HCT116 (cell line): Measurements from ENCODE around the gene TLK1. TPM values are rescaled to one million over a fixed set of nuclear protein-coding genes. Genes with fewer than 3 reads are reported as not detected.

Experiments used
- ATAC-seq: fragments of 200-7000 bp; cut with Tn5 transposase; 2 replicates; pipeline ENCODE4 v1.9.1; 2020; ENCODE audit warnings: mild to moderate bottlenecking, moderate library complexity
- BruUV-seq: library from RNA; stranded (reverse); fragments of 400-500 nt; replicated peaks from 2 replicates; lab custom pipeline; 2021; lab: Mats Ljungman, UMichigan
- CTCF ChIA-PET: fragments of 300-600 bp; sonication (Branson Sonifier 250); formaldehyde crosslinking; loops from one replicate; lab custom pipeline; 2021; ENCODE audit warnings: antibody characterized with exemption; lab: Charles Lee
- POLR2A ChIA-PET: fragments of 300-600, 350-600 bp; sonication (Branson Sonifier 250); formaldehyde crosslinking; loops from one replicate; lab custom pipeline; 2021; ENCODE audit warnings: antibody characterized with exemption; lab: Charles Lee
- RAD21 ChIA-PET, 2 experiments: fragments of 300-600 bp; sonication (Branson Sonifier 250); formaldehyde crosslinking; loops; one replicate each; lab custom pipeline; 2023; ENCODE audit warnings: low total read pairs in 2 of 2; ENCODE audit not compliant: uncharacterized antibody in 2 of 2, unreplicated experiment in 2 of 2, low non-redundant PET in 1 of 2; lab: Charles Lee
- DNase-seq: peaks from one replicate; pipeline ENCODE4 v3.0.0-alpha.2; 2010; ENCODE audit warnings: low read depth, low spot score
- H2AFZ ChIP-seq: fragments of 200-600 bp; shearing (Covaris generic), sonication (generic); 2 replicates; pipeline ENCODE4 v1.6.1; 2017; ENCODE audit warnings: low read depth, mixed run types, mixed read lengths, antibody characterized with exemption, low read length; ENCODE audit not compliant: poor library complexity, severe bottlenecking
- H3K27ac ChIP-seq: 2 replicates; pipeline ENCODE4 v1.5.1; 2012; ENCODE audit warnings: low read depth, low read length
- H3K27me3 ChIP-seq: fragments of 200-600 bp; sonication (generic); 2 replicates; pipeline ENCODE4 v1.6.1; 2016; ENCODE audit warnings: mixed run types, low read length, mixed read lengths; ENCODE audit not compliant: insufficient read depth
- H3K36me3 ChIP-seq, 2 experiments: fragments of 200-500 bp in 1 of 2; fragments of 200-600 bp in 1 of 2; sonication (Bioruptor generic) in 1 of 2; sonication (generic) in 1 of 2; 2 replicates each; pipeline versions ENCODE4 v1.5.1 to v1.6.1; 2014 to 2016; ENCODE audit warnings: low read length in 2 of 2, inconsistent platforms in 1 of 2, mixed read lengths in 1 of 2, mixed run types in 1 of 2; ENCODE audit not compliant: insufficient read depth in 2 of 2, control insufficient read depth in 1 of 2
- H3K4me1 ChIP-seq, 2 experiments: fragments of 200-600 bp in 1 of 2; sonication (generic) in 1 of 2; 2 replicates each; pipeline versions ENCODE4 v1.5.1 to v1.6.1; 2012 to 2017; ENCODE audit warnings: low read length in 2 of 2, inconsistent platforms in 1 of 2, mild to moderate bottlenecking in 1 of 2, mixed read lengths in 1 of 2, mixed run types in 1 of 2, moderate library complexity in 1 of 2; ENCODE audit not compliant: insufficient read depth in 2 of 2, control insufficient read depth in 1 of 2
- H3K4me2 ChIP-seq: fragments of 200-600 bp; sonication (generic); 2 replicates; pipeline ENCODE4 v1.6.1; 2017; ENCODE audit warnings: mixed run types, low read length, mixed read lengths
- H3K4me3 ChIP-seq, 2 experiments: fragments of 200-600 bp in 1 of 2; sonication (generic) in 1 of 2; replicated peaks in 1 of 2; 2 replicates each; pipeline ENCODE4 v1.5.1; 2011 to 2016; ENCODE audit warnings: low read length in 2 of 2, control low read depth in 1 of 2, low read depth in 1 of 2, mild to moderate bottlenecking in 1 of 2, mixed read lengths in 1 of 2, mixed run types in 1 of 2
- H3K79me2 ChIP-seq: fragments of 200-600 bp; sonication (generic); 2 replicates; pipeline ENCODE4 v1.6.1; 2017; ENCODE audit warnings: mild to moderate bottlenecking, mixed run types, low read length, moderate library complexity, mixed read lengths; ENCODE audit not compliant: insufficient read depth
- H3K9ac ChIP-seq: fragments of 200-600 bp; sonication (generic); 2 replicates; pipeline ENCODE4 v1.6.1; 2016; ENCODE audit warnings: low read length, mixed read lengths
- H3K9me2 ChIP-seq: fragments of 200-600 bp; sonication (generic), shearing (Covaris generic); 2 replicates; pipeline ENCODE4 v1.6.1; 2017; ENCODE audit warnings: mixed run types, mild to moderate bottlenecking, moderate library complexity; ENCODE audit not compliant: insufficient read depth
- H3K9me3 ChIP-seq, 2 experiments: fragments of 200-500 bp in 1 of 2; fragments of 200-600 bp in 1 of 2; sonication (Bioruptor generic) in 1 of 2; sonication (generic) in 1 of 2; 2 replicates each; pipeline ENCODE4 v1.6.1; 2014 to 2017; ENCODE audit warnings: low read length in 2 of 2, mixed read lengths in 2 of 2, inconsistent platforms in 1 of 2, low read depth in 1 of 2, mild to moderate bottlenecking in 1 of 2, mixed run types in 1 of 2, moderate library complexity in 1 of 2; ENCODE audit not compliant: control insufficient read depth in 1 of 2, insufficient read depth in 1 of 2
- H4K20me1 ChIP-seq: fragments of 200-600 bp; sonication (generic), shearing (Covaris generic); 2 replicates; pipeline ENCODE4 v1.6.1; 2017; ENCODE audit warnings: mixed run types, mild to moderate bottlenecking, moderate library complexity; ENCODE audit not compliant: insufficient read depth
- CBX3 ChIP-seq: IDR thresholded peaks from 2 replicates; pipeline ENCODE4 v1.6.1; 2012; ENCODE audit warnings: low read depth
- CEBPB ChIP-seq: IDR thresholded peaks from 2 replicates; pipeline ENCODE4 v1.6.1; 2012; ENCODE audit warnings: low read depth
- EZH2 ChIP-seq: fragments of 200-600 bp; sonication (generic); IDR thresholded peaks from 2 replicates; pipeline ENCODE4 v1.6.1; 2017; ENCODE audit warnings: antibody characterized with exemption, mixed run types
- FOSL1 ChIP-seq: IDR thresholded peaks from 2 replicates; pipeline ENCODE4 v1.6.1; 2012; ENCODE audit warnings: low read depth
- JUND ChIP-seq: IDR thresholded peaks from 2 replicates; pipeline ENCODE4 v1.6.1; 2012
- POLR2A ChIP-seq: IDR thresholded peaks from 2 replicates; pipeline ENCODE4 v1.7.0; 2011; ENCODE audit warnings: borderline replicate concordance; ENCODE audit not compliant: insufficient read depth, insufficient read length; ENCODE audit errors: extremely low read depth
- POLR2AphosphoS5 ChIP-seq: IDR thresholded peaks from 2 replicates; pipeline ENCODE4 v1.6.1; 2011; ENCODE audit warnings: mild to moderate bottlenecking, low read depth, low read length, moderate library complexity
- RAD21 ChIP-seq: IDR thresholded peaks from 2 replicates; pipeline ENCODE4 v1.6.1; 2012; ENCODE audit warnings: low read depth, mild to moderate bottlenecking
- ZFX ChIP-seq: fragments of 450-650 bp; IDR thresholded peaks from 2 replicates; pipeline ENCODE4 v1.6.1; 2017
- intact Hi-C: fragments of 100-400 bp; cut with micrococcal nuclease; formaldehyde crosslinking; loops from 2 replicates; pipeline ENCODE4 v1.10.0; 2022
- total RNA-seq: library from RNA; stranded (reverse); gene quantifications from one replicate; pipeline ENCODE4 v1.2.1, GENCODE V29; 2021; ENCODE audit not compliant: unreplicated experiment
- TF ChIP-seq, protein P1 (sequence below), 3 experiments: fragments of 200-600 bp in 1 of 3; sonication (generic) in 1 of 3; IDR thresholded peaks in 2 of 3; conservative IDR thresholded peaks in 1 of 3; 2 replicates each; pipeline ENCODE4 v1.5.1; 2012 to 2017; ENCODE audit warnings: low read depth in 2 of 3, low read length in 2 of 3, antibody characterized with exemption in 1 of 3, borderline replicate concordance in 1 of 3, control low read depth in 1 of 3, mild to moderate bottlenecking in 1 of 3, mixed read lengths in 1 of 3, mixed run types in 1 of 3, moderate library complexity in 1 of 3; ENCODE audit not compliant: insufficient read depth in 1 of 3
- TF ChIP-seq, protein P2 (sequence below): IDR thresholded peaks from 2 replicates; pipeline ENCODE4 v1.6.1; 2011; ENCODE audit warnings: mild to moderate bottlenecking, low read length, moderate library complexity; ENCODE audit not compliant: insufficient replicate concordance; ENCODE audit errors: extremely low read depth
- TF ChIP-seq, protein P3 (sequence below): IDR thresholded peaks from 2 replicates; pipeline ENCODE4 v1.6.1; 2012
- TF ChIP-seq, protein P4 (sequence below): IDR thresholded peaks from 2 replicates; pipeline ENCODE4 v1.6.1; 2012; ENCODE audit warnings: low read depth

The TLK1 gene
- total RNA-seq, 1 experiment from 2014 or later = 57.7 TPM

DNA sequence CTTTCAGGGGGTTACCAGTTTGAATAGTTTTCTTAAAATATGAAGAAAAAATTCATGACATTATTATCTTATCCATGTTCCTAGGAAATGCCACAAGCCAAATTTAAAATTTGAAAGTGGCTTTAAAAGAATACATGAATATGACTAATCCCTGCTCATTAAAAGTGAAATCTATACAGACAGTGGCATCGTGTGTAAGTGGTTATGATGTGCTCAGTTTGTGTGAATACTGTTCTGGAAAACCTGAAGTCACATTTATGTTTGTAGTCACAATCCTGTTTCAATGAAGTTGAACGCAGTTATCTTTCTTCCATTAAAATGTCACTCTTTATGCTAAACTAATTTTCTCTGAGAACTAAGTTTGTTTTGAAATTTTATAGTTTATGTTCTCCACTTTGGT is 155.9 kb downstream of the TLK1 start:
- H3K9me2 ChIP-seq = no peaks in the 10 kb centered on the region
- CTCF ChIA-PET = no interaction called here
- no peaks in the 10 kb centered on the region for H3K79me2 ChIP-seq
- POLR2A ChIA-PET = no interaction called here
- TF ChIP-seq JUND = no peak
- no peak for TF ChIP-seq POLR2A
- no peak for TF ChIP-seq EZH2
- TF ChIP-seq, protein P1, sequence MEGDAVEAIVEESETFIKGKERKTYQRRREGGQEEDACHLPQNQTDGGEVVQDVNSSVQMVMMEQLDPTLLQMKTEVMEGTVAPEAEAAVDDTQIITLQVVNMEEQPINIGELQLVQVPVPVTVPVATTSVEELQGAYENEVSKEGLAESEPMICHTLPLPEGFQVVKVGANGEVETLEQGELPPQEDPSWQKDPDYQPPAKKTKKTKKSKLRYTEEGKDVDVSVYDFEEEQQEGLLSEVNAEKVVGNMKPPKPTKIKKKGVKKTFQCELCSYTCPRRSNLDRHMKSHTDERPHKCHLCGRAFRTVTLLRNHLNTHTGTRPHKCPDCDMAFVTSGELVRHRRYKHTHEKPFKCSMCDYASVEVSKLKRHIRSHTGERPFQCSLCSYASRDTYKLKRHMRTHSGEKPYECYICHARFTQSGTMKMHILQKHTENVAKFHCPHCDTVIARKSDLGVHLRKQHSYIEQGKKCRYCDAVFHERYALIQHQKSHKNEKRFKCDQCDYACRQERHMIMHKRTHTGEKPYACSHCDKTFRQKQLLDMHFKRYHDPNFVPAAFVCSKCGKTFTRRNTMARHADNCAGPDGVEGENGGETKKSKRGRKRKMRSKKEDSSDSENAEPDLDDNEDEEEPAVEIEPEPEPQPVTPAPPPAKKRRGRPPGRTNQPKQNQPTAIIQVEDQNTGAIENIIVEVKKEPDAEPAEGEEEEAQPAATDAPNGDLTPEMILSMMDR (IDR thresholded peaks at IDR 0.05 in 2 of 3, conservative IDR thresholded peaks at IDR 0.05 in 1 of 3; ENCODE audit: borderline replicate concordance in 1 of 3, insufficient read depth in 1 of 3, low read depth in 2 of 3, low read length in 2 of 3) = no peak
- no peak for TF ChIP-seq FOSL1
- TF ChIP-seq CEBPB = no peak
- TF ChIP-seq, all 23 proteins: peak for 0
- BruUV-seq = no TSS peak
- RAD21 ChIA-PET = no interaction called here
- intact Hi-C loops = no loop called here
- Histone ChIP-seq H4K20me1 (no peaks in the 10 kb centered on the region), H3K27me3 (no peaks in the 10 kb centered on the region), H3K4me3 (no peak overlapping the region), H3K9me3 (no peaks in the 10 kb centered on the region), H3K36me3 (peaks cover 4 to 7% of the 10 kb centered on the region in 2 experiments; a peak in 1 of 4 replicates), H2AFZ (no peak overlapping the region), H3K9ac (no peak overlapping the region), H3K4me1 (no peaks in the 10 kb centered on the region), H3K27ac (no peak overlapping the region), H3K4me2 (no peak overlapping the region)
- ATAC-seq = no peak
- no peak for DNase-seq

DNA sequence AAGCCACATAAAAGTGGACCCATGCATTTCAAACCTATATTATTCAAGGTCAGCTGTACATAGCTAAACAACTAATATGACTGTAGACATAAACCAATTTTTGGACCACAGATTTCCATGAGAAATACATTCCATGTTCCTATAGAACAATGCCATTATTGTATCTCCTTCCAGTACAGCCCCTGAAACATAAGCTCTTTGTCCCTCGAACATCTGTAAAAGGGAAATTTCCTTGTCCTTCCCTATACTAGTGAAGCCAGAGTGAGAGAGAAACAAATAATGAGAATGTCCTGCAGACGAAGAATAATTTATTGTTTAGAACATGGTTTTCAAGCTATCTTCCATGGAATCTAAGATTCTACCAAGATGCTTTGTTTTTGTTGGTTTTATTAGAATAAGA is 156.3 kb downstream of the TLK1 start:
- Histone ChIP-seq H3K79me2 (no peaks in the 10 kb centered on the region), H3K27ac (no peak overlapping the region), H3K4me2 (no peak overlapping the region), H3K27me3 (no peaks in the 10 kb centered on the region), H4K20me1 (no peaks in the 10 kb centered on the region), H3K36me3 (peaks cover 4 to 7% of the 10 kb centered on the region in 2 experiments; a peak in 1 of 4 replicates), H3K9me2 (no peaks in the 10 kb centered on the region), H3K4me1 (no peaks in the 10 kb centered on the region), H3K9me3 (no peaks in the 10 kb centered on the region), H3K9ac (no peak overlapping the region), H2AFZ (no peak overlapping the region), H3K4me3 (no peak overlapping the region)
- intact Hi-C loops = no loop called here
- ChIA-PET POLR2A (no interaction called here), CTCF (no interaction called here), RAD21 (no interaction called here)
- ATAC-seq (no peak), DNase-seq (no peak)
- no TSS peak for BruUV-seq
- TF ChIP-seq, protein P2, sequence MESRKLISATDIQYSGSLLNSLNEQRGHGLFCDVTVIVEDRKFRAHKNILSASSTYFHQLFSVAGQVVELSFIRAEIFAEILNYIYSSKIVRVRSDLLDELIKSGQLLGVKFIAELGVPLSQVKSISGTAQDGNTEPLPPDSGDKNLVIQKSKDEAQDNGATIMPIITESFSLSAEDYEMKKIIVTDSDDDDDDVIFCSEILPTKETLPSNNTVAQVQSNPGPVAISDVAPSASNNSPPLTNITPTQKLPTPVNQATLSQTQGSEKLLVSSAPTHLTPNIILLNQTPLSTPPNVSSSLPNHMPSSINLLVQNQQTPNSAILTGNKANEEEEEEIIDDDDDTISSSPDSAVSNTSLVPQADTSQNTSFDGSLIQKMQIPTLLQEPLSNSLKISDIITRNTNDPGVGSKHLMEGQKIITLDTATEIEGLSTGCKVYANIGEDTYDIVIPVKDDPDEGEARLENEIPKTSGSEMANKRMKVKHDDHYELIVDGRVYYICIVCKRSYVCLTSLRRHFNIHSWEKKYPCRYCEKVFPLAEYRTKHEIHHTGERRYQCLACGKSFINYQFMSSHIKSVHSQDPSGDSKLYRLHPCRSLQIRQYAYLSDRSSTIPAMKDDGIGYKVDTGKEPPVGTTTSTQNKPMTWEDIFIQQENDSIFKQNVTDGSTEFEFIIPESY = no peak
- TF ChIP-seq ZFX (no peak), CBX3 (no peak), FOSL1 (no peak), RAD21 (no peak), POLR2AphosphoS5 (no peak), CEBPB (no peak)
- TF ChIP-seq, protein P3, sequence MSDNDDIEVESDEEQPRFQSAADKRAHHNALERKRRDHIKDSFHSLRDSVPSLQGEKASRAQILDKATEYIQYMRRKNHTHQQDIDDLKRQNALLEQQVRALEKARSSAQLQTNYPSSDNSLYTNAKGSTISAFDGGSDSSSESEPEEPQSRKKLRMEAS = no peak
- TF ChIP-seq, protein P4, sequence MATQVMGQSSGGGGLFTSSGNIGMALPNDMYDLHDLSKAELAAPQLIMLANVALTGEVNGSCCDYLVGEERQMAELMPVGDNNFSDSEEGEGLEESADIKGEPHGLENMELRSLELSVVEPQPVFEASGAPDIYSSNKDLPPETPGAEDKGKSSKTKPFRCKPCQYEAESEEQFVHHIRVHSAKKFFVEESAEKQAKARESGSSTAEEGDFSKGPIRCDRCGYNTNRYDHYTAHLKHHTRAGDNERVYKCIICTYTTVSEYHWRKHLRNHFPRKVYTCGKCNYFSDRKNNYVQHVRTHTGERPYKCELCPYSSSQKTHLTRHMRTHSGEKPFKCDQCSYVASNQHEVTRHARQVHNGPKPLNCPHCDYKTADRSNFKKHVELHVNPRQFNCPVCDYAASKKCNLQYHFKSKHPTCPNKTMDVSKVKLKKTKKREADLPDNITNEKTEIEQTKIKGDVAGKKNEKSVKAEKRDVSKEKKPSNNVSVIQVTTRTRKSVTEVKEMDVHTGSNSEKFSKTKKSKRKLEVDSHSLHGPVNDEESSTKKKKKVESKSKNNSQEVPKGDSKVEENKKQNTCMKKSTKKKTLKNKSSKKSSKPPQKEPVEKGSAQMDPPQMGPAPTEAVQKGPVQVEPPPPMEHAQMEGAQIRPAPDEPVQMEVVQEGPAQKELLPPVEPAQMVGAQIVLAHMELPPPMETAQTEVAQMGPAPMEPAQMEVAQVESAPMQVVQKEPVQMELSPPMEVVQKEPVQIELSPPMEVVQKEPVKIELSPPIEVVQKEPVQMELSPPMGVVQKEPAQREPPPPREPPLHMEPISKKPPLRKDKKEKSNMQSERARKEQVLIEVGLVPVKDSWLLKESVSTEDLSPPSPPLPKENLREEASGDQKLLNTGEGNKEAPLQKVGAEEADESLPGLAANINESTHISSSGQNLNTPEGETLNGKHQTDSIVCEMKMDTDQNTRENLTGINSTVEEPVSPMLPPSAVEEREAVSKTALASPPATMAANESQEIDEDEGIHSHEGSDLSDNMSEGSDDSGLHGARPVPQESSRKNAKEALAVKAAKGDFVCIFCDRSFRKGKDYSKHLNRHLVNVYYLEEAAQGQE = no peak
